HepG2 (cell line): ENCODE data around the gene IFNL1. TPM values are rescaled to one million over a fixed set of nuclear protein-coding genes. Genes with fewer than 3 reads are reported as not detected.

Experiments used
- BRD4 ChIP-seq: sonication (generic); formaldehyde crosslinking; IDR thresholded peaks from 2 replicates; pipeline ENCODE4 v1.4.0; 2020; ENCODE audit warnings: missing genetic modification reagents
- MYNN ChIP-seq: sonication (generic); formaldehyde crosslinking; IDR thresholded peaks from 2 replicates; pipeline ENCODE4 v1.4.0; 2020; ENCODE audit warnings: mild to moderate bottlenecking, low read depth, missing genetic modification reagents
- SIN3B ChIP-seq: fragments of 150-350 bp; IDR thresholded peaks from 2 replicates; pipeline ENCODE4 v1.6.1; 2014; ENCODE audit warnings: low read length
- SYNCRIP ChIP-seq: fragments of 200-400 bp; formaldehyde crosslinking; IDR thresholded peaks from 2 replicates; pipeline ENCODE4 v1.6.1; 2018; ENCODE audit warnings: mild to moderate bottlenecking, low read depth, low read length; ENCODE audit not compliant: insufficient read depth
- ZFP90 ChIP-seq: sonication (generic); formaldehyde crosslinking; IDR thresholded peaks from 2 replicates; pipeline ENCODE4 v1.8.0; 2022; ENCODE audit warnings: missing genetic modification reagents, mild to moderate bottlenecking, inconsistent platforms, borderline replicate concordance
- ZNF101 ChIP-seq: sonication (generic); formaldehyde crosslinking; IDR thresholded peaks from 2 replicates; pipeline ENCODE4 v1.4.0; 2020; ENCODE audit warnings: mild to moderate bottlenecking, low read depth, missing genetic modification reagents, borderline replicate concordance
- ZNF678 ChIP-seq: sonication (generic); formaldehyde crosslinking; IDR thresholded peaks from 2 replicates; pipeline ENCODE4 v1.4.0; 2020; ENCODE audit warnings: mild to moderate bottlenecking, missing genetic modification reagents
- ZNF768 ChIP-seq: sonication (generic); formaldehyde crosslinking; IDR thresholded peaks from 2 replicates; pipeline ENCODE4 v1.4.0; 2020; ENCODE audit warnings: missing genetic modification reagents
- ZNF790 ChIP-seq: sonication (generic); formaldehyde crosslinking; IDR thresholded peaks from 2 replicates; pipeline ENCODE4 v1.8.0; 2022; ENCODE audit warnings: missing genetic modification reagents, mild to moderate bottlenecking, borderline replicate concordance
- ZSCAN31 ChIP-seq: sonication (generic); formaldehyde crosslinking; IDR thresholded peaks from 2 replicates; pipeline ENCODE4 v1.5.0; 2020; ENCODE audit warnings: low read depth, mild to moderate bottlenecking, missing genetic modification reagents
- polyA plus RNA-seq, 8 experiments: library from polyadenylated mRNA; depleted of rRNA in 3 of 8; stranded (reverse) in 7 of 8; unstranded in 1 of 8; fragments of >200 nt; fragmentation: Illumina TruSeq in 4 of 8; extraction: Trizol in 4 of 8; gene quantifications; 2 replicates each; pipeline versions ENCODE4 v1.2.1 to v1.2.3, GENCODE V29; 2011 to 2016; ENCODE audit warnings: low read depth in 4 of 8, missing spikeins in 1 of 8, mixed read lengths in 1 of 8; ENCODE audit not compliant: insufficient read depth in 1 of 8
- total RNA-seq, 5 experiments: library from RNA; depleted of rRNA; stranded (reverse); fragments of >200 nt; fragmentation: Illumina TruSeq; extraction: Trizol; gene quantifications; 2 replicates each; pipeline ENCODE4 v1.2.3, GENCODE V29; 2016; ENCODE audit warnings: low read depth in 1 of 5
- TF ChIP-seq, protein P1 (sequence below): sonication (generic); formaldehyde crosslinking; IDR thresholded peaks from 2 replicates; pipeline ENCODE4 v1.5.1; 2020; ENCODE audit warnings: mild to moderate bottlenecking, missing genetic modification reagents, borderline replicate concordance
- TF ChIP-seq, protein P2 (sequence below): sonication (generic); formaldehyde crosslinking; IDR thresholded peaks from 2 replicates; pipeline ENCODE4 v1.8.0; 2022; ENCODE audit warnings: missing genetic modification reagents, mild to moderate bottlenecking, moderate library complexity, borderline replicate concordance
- TF ChIP-seq, protein P3 (sequence below): sonication (generic); formaldehyde crosslinking; IDR thresholded peaks from 2 replicates; pipeline ENCODE4 v1.5.0; 2020; ENCODE audit warnings: missing genetic modification reagents, mild to moderate bottlenecking, borderline replicate concordance
- TF ChIP-seq, protein P4 (sequence below): sonication (generic); formaldehyde crosslinking; conservative IDR thresholded peaks from 2 replicates; pipeline ENCODE4 v1.4.0; 2020; ENCODE audit warnings: missing genetic modification reagents

IFNL1 gene
- total and polyA plus RNA-seq, 2 of the 13 experiments (the other 11 are each of a cell fraction or from before 2014, with no cell fraction given), result not detected

- TF ChIP-seq, protein P1, sequence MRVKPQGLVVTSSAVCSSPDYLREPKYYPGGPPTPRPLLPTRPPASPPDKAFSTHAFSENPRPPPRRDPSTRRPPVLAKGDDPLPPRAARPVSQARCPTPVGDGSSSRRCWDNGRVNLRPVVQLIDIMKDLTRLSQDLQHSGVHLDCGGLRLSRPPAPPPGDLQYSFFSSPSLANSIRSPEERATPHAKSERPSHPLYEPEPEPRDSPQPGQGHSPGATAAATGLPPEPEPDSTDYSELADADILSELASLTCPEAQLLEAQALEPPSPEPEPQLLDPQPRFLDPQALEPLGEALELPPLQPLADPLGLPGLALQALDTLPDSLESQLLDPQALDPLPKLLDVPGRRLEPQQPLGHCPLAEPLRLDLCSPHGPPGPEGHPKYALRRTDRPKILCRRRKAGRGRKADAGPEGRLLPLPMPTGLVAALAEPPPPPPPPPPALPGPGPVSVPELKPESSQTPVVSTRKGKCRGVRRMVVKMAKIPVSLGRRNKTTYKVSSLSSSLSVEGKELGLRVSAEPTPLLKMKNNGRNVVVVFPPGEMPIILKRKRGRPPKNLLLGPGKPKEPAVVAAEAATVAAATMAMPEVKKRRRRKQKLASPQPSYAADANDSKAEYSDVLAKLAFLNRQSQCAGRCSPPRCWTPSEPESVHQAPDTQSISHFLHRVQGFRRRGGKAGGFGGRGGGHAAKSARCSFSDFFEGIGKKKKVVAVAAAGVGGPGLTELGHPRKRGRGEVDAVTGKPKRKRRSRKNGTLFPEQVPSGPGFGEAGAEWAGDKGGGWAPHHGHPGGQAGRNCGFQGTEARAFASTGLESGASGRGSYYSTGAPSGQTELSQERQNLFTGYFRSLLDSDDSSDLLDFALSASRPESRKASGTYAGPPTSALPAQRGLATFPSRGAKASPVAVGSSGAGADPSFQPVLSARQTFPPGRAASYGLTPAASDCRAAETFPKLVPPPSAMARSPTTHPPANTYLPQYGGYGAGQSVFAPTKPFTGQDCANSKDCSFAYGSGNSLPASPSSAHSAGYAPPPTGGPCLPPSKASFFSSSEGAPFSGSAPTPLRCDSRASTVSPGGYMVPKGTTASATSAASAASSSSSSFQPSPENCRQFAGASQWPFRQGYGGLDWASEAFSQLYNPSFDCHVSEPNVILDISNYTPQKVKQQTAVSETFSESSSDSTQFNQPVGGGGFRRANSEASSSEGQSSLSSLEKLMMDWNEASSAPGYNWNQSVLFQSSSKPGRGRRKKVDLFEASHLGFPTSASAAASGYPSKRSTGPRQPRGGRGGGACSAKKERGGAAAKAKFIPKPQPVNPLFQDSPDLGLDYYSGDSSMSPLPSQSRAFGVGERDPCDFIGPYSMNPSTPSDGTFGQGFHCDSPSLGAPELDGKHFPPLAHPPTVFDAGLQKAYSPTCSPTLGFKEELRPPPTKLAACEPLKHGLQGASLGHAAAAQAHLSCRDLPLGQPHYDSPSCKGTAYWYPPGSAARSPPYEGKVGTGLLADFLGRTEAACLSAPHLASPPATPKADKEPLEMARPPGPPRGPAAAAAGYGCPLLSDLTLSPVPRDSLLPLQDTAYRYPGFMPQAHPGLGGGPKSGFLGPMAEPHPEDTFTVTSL, result no peak
- no peak for TF ChIP-seq SYNCRIP
- peak; percentile 76 for TF ChIP-seq SIN3B
- no peak; the same call in 1 of the 2 replicates for TF ChIP-seq MYNN
- peak; percentile 73; the same call in 1 of the 2 replicates for TF ChIP-seq BRD4 (CRISPR knock-in tag)
- peak; percentile 62; the same call in 1 of the 2 replicates for TF ChIP-seq ZNF768 (CRISPR knock-in tag)
- TF ChIP-seq ZFP90, result no peak
- 0 out of 2 replicates have a peak, but pooled peaks have one; percentile 51 for TF ChIP-seq ZNF678 (CRISPR knock-in tag)
- TF ChIP-seq, protein P2, sequence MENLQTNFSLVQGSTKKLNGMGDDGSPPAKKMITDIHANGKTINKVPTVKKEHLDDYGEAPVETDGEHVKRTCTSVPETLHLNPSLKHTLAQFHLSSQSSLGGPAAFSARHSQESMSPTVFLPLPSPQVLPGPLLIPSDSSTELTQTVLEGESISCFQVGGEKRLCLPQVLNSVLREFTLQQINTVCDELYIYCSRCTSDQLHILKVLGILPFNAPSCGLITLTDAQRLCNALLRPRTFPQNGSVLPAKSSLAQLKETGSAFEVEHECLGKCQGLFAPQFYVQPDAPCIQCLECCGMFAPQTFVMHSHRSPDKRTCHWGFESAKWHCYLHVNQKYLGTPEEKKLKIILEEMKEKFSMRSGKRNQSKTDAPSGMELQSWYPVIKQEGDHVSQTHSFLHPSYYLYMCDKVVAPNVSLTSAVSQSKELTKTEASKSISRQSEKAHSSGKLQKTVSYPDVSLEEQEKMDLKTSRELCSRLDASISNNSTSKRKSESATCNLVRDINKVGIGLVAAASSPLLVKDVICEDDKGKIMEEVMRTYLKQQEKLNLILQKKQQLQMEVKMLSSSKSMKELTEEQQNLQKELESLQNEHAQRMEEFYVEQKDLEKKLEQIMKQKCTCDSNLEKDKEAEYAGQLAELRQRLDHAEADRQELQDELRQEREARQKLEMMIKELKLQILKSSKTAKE (CRISPR knock-in tag), result no peak
- 0 out of 2 replicates have a peak, but pooled peaks have one; percentile 41 for TF ChIP-seq ZSCAN31 (CRISPR knock-in tag)
- no peak for TF ChIP-seq ZNF101 (CRISPR knock-in tag)
- no peak for TF ChIP-seq ZNF790 (CRISPR knock-in tag)
- TF ChIP-seq, protein P3, sequence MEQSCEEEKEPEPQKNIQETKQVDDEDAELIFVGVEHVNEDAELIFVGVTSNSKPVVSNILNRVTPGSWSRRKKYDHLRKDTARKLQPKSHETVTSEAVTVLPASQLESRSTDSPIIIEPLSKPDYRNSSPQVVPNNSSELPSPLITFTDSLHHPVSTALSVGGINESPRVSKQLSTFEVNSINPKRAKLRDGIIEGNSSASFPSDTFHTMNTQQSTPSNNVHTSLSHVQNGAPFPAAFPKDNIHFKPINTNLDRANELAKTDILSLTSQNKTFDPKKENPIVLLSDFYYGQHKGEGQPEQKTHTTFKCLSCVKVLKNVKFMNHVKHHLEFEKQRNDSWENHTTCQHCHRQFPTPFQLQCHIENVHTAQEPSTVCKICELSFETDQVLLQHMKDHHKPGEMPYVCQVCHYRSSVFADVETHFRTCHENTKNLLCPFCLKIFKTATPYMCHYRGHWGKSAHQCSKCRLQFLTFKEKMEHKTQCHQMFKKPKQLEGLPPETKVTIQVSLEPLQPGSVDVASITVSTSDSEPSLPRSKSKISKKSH, result no peak
- TF ChIP-seq, protein P4, sequence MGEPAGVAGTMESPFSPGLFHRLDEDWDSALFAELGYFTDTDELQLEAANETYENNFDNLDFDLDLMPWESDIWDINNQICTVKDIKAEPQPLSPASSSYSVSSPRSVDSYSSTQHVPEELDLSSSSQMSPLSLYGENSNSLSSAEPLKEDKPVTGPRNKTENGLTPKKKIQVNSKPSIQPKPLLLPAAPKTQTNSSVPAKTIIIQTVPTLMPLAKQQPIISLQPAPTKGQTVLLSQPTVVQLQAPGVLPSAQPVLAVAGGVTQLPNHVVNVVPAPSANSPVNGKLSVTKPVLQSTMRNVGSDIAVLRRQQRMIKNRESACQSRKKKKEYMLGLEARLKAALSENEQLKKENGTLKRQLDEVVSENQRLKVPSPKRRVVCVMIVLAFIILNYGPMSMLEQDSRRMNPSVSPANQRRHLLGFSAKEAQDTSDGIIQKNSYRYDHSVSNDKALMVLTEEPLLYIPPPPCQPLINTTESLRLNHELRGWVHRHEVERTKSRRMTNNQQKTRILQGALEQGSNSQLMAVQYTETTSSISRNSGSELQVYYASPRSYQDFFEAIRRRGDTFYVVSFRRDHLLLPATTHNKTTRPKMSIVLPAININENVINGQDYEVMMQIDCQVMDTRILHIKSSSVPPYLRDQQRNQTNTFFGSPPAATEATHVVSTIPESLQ, result no peak
Observed at GRCh38 chr19:39341719-39342604, 45.8 kb downstream of the IFNL1 start, which contains the start of gene SAMD4B (continued).
